Measurements from ENCODE around the gene MYBPHL. TPM values are rescaled to one million over a fixed set of nuclear protein-coding genes. Genes with fewer than 3 reads are reported as not detected.

MYBPHL gene
- total RNA-seq, 2 donors from 2014 or later, result not detected

- Histone ChIP-seq H3K27me3 (ENCODE audit: control insufficient read depth, insufficient read depth, low read length, poor library complexity, severe bottlenecking) (no peaks in the 10 kb centered on the region), H3K4me3 (ENCODE audit: low read length) (peak overlapping the region; percentile 97), H3K27ac (ENCODE audit: low read depth, low read length) (peak overlapping the region; percentile 76), H3K4me1 (ENCODE audit: control insufficient read depth, insufficient read depth, low read length) (peaks cover 4% of the 10 kb centered on the region), H3K36me3 (ENCODE audit: control insufficient read depth, insufficient read depth, low read length) (peaks cover 14% of the 10 kb centered on the region), H3K9ac (ENCODE audit: extremely low read depth, low read length, poor library complexity, severe bottlenecking) (peak overlapping the region; percentile 44), H3K9me3 (ENCODE audit: control insufficient read depth, low read length) (no peaks in the 10 kb centered on the region)
- DNase-seq, result no peak
- 81 to 88% methylated on average over 12 to 17 of the region's 17 CpGs for WGBS, 2 experiments (ENCODE audit: insufficient coverage in 1 of 2, insufficient read length in 1 of 2)
- TF ChIP-seq CTCF (conservative IDR thresholded peaks at IDR 0.05), result no peak
- H3K4me3 Mint-ChIP-seq, result peak overlapping the region; percentile 86
- peak overlapping the region; percentile 88 for H3K27ac Mint-ChIP-seq
- H3K27me3 Mint-ChIP-seq (ENCODE audit: insufficient read depth), result no peaks in the 10 kb centered on the region
- peaks cover 6% of the 10 kb centered on the region for H3K9me3 Mint-ChIP-seq
- H3K36me3 Mint-ChIP-seq (ENCODE audit: low read depth), result peaks cover 21% of the 10 kb centered on the region
- H3K4me1 Mint-ChIP-seq, result peaks cover 22% of the 10 kb centered on the region
Observed at GRCh38 chr1:109283748-109284600, 22.8 kb downstream of the MYBPHL start.

- peaks cover 24% of the 10 kb centered on the region for H3K4me1 Mint-ChIP-seq
- Histone ChIP-seq H3K9ac (ENCODE audit: extremely low read depth, low read length, poor library complexity, severe bottlenecking) (peak within 1 kb of the TSS; percentile 44), H3K4me3 (ENCODE audit: low read length) (peak within 1 kb of the TSS; percentile 97), H3K27ac (ENCODE audit: low read depth, low read length) (peak within 1 kb of the TSS; percentile 5), H3K27me3 (ENCODE audit: control insufficient read depth, insufficient read depth, low read length, poor library complexity, severe bottlenecking) (no peaks in the 10 kb centered on the region), H3K4me1 (ENCODE audit: control insufficient read depth, insufficient read depth, low read length) (peaks cover 4% of the 10 kb centered on the region), H3K9me3 (ENCODE audit: control insufficient read depth, low read length) (no peaks in the 10 kb centered on the region), H3K36me3 (ENCODE audit: control insufficient read depth, insufficient read depth, low read length) (peaks cover 20% of the 10 kb centered on the region)
- no peaks in the 10 kb centered on the region for H3K27me3 Mint-ChIP-seq (ENCODE audit: insufficient read depth)
- peaks cover 4% of the 10 kb centered on the region for H3K9me3 Mint-ChIP-seq
- 2 to 16% methylated on average over 13 to 56 of the region's 56 CpGs for WGBS, 2 experiments (ENCODE audit: insufficient coverage in 1 of 2, insufficient read length in 1 of 2)
- H3K4me3 Mint-ChIP-seq, result peak within 1 kb of the TSS; percentile 86
- H3K36me3 Mint-ChIP-seq (ENCODE audit: low read depth), result peaks cover 25% of the 10 kb centered on the region
- DNase-seq, result peak; percentile 98
- H3K27ac Mint-ChIP-seq, result peak within 1 kb of the TSS; percentile 88
- peak; percentile 64 for TF ChIP-seq CTCF (conservative IDR thresholded peaks at IDR 0.05)
Observed at GRCh38 chr1:109282952-109283747, 23.7 kb downstream of the MYBPHL start, which contains the start of gene PSRC1. Gene PSRC1 (minus strand): TSS chr1:109283145.

GRCh38 chr1:109282497-109282951 lies 24.3 kb downstream of the MYBPHL start:
- Mint-ChIP-seq H3K36me3 (ENCODE audit: low read depth) (peaks cover 25% of the 10 kb centered on the region), H3K4me3 (peak overlapping the region; percentile 86), H3K27me3 (ENCODE audit: insufficient read depth) (no peaks in the 10 kb centered on the region), H3K27ac (peak overlapping the region; percentile 88), H3K9me3 (no peaks in the 10 kb centered on the region), H3K4me1 (peaks cover 25% of the 10 kb centered on the region)
- H3K36me3 ChIP-seq (ENCODE audit: control insufficient read depth, insufficient read depth, low read length), result peaks cover 21% of the 10 kb centered on the region
- WGBS, 2 experiments (ENCODE audit: insufficient coverage in 1 of 2, insufficient read length in 1 of 2), result 0 to 5% methylated on average over 4 to 10 of the region's 10 CpGs
- TF ChIP-seq CTCF (conservative IDR thresholded peaks at IDR 0.05), result no peak
- H3K27me3 ChIP-seq (ENCODE audit: control insufficient read depth, insufficient read depth, low read length, poor library complexity, severe bottlenecking), result no peaks in the 10 kb centered on the region
- H3K4me3 ChIP-seq (ENCODE audit: low read length), result peak overlapping the region; percentile 97
- peaks cover 4% of the 10 kb centered on the region for H3K4me1 ChIP-seq (ENCODE audit: control insufficient read depth, insufficient read depth, low read length)
- no peak overlapping the region for H3K27ac ChIP-seq (ENCODE audit: low read depth, low read length)
- peak overlapping the region; percentile 44 for H3K9ac ChIP-seq (ENCODE audit: extremely low read depth, low read length, poor library complexity, severe bottlenecking)
- DNase-seq, result no peak
- H3K9me3 ChIP-seq (ENCODE audit: control insufficient read depth, low read length), result no peaks in the 10 kb centered on the region

Measured in endodermal cell (in vitro differentiated cells).